Glomerular endothelial cell (primary cell): Measurements from ENCODE around the gene CPEB1. TPM values are rescaled to one million over a fixed set of nuclear protein-coding genes. Genes with fewer than 3 reads are reported as not detected.

Experiments used
- DNase-seq: peaks from one replicate; pipeline ENCODE4 v3.0.0-alpha.2; 2011; ENCODE audit warnings: low read depth, low spot score; ENCODE audit errors: extremely low read depth
- total RNA-seq: library from RNA; depleted of rRNA; stranded (reverse); fragments of >200 nt; gene quantifications from 2 replicates; pipeline ENCODE4 v1.2.3, GENCODE V29; 2015

The CPEB1 gene
- total RNA-seq, 1 donor from 2014 or later, result not detected

DNA sequence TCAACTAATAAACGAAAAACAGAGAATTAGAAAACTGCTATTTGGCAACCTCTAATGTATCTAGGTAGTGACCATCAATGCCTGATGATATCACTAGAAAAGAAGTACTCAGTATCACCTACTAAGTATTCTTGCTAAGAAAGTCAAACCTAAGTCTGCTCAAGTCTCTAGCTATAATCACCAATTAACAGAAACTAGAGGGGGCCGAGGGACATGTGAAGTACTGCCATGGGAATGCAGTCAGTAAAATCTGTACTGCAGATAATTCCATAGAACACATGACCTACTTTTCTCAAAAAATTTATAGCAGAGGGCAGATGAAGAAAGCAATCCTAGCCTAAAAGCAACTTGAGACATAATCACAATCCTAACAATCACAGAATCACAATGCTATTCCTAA lies 51.4 kb downstream of the CPEB1 start:
- DNase-seq, result no peak

DNA sequence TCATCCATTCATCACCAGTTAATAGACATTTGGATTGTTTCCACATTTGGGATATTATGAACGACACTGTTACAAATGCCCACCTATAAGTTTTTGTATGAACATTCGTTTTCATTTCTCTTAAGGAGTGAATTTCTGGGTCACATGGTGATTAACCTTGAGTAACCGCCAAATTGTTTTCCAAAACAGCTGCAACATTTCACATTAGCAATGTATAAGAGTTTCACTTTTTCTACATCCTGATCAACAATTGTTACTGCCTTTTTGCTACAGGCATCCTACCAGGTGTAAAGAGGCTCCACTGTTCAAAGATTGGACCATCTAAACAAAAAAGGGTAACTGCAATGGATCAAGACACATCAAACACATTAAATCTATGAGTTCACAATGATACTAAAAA lies 52.0 kb downstream of the CPEB1 start:
- no peak for DNase-seq

DNA sequence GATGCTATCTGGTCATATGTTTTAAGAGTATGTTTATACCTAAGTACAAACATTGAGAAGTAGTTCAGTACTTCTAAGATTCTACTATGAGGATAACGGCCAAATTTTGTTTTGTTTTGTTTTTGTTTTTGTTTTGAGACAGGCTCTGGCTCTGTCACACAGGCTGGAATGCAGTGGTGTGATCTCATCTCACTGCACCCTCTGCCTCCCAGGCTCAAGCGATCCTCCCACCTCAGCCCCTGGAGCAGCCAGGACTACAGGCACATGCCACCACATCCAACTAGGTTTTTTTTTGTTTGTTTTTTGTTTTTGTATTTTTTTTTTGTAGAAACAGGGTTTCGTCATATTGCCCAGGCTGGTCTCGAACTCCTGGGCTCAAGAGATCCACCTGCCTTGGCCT lies 59.4 kb downstream of the CPEB1 start:
- DNase-seq, result no peak

GRCh38 chr15:82585072-82585471 lies 62.1 kb downstream of the CPEB1 start:
- no peak for DNase-seq

- no peak for DNase-seq
Measured at GRCh38 chr15:82580713-82581112, 66.5 kb downstream of the CPEB1 start.

DNA sequence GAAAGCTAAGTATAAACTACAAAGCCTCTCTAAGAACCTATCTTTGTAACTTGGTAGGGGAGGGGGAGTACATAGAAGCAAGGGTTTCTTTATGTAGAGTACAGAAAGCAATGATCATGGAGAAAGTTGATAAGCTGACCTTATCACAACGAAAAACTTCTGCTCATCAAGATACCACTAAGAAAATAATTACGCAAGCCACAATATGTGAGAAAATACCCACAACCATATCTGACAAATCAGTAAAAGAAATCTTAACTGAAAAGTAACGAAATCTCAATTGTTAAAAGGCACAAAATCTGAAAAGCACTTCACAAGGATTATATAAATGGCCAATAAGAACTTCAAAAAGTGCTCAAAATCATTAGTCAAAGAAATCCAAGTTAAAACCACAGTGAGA lies 71.8 kb downstream of the CPEB1 start:
- DNase-seq, result no peak

GRCh38 chr15:82572986-82573385 lies 74.2 kb downstream of the CPEB1 start:
- DNase-seq, result no peak

- DNase-seq, result no peak
Measured at GRCh38 chr15:82572311-82572710, 74.9 kb downstream of the CPEB1 start.

GRCh38 chr15:82571722-82572222 lies 75.4 kb downstream of the CPEB1 start:
- DNase-seq, result no peak

DNA sequence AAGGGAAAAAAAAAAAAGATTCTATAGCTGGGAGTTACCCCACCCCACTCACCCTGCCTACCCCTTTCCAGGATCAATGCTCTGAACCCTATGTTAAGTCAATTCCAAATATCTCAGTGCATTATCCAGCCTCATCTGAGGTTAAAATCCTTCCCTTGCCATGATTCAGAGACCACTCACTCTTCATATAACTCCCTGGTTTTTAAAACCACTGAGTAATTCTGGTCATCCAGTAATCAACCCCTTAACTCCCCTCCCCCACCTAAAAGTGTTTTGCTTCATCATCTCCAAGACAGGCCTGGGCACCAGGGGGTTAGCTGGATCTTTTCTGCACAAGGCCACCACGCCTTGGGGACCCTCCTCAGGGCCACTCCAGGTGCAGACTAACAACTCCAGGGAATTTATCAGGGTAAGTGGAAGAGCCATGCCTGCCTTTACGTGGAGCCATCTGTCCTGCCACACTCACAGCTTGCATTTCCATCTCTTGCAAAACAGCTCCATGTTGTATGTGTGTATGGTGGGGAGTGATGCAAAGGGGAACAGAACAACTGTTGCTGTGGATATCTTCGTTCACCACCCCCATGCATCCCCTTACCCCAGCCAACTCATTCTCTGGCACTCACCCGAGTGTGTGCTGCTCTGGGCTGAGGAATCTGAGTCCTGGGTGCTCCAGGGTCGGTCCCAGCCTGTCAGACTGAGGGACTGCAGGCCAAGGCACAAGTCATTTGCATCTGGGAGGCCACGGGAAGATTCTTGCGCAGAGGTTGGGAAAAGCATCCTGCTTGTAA lies 76.2 kb downstream of the CPEB1 start:
- no peak for DNase-seq

DNA sequence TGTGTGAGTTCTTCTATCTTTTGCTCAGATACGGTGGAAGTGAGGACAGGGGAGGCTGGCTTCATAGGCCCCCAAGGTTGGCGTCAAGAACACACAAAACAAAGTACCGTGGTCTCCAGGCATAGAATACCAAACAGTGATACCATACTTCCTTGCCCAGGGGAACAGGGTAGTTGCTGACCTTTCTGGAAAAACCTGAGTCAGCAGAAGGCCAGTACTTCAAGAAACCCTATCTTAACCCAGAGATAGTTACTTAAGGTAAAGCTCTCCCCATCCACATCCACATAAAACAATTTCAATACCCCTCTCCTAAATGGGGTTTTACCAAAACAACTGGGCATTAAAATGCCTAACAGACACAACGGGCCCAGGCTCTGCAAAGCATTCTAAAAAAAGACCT lies 77.3 kb downstream of the CPEB1 start:
- no peak for DNase-seq

DNA sequence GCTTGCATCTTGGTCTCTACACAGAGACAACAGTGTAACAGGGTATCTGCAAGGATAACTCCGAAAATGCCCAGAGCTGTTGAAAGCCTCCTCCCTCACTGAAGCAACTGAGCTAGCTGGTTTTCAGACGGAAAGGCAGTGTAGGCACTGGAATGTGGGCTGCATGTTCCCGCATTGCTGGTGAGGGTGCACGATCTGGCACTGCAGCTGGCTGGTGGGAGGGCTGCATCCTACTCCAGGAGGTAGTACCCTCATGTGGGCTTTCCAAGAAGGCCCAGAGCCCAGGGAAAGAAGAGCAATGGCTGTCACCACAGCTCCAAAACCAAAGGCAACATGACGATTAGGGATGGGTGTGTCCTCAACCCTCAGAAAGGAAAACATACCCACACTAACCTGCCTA lies 78.2 kb downstream of the CPEB1 start:
- no peak for DNase-seq

DNA sequence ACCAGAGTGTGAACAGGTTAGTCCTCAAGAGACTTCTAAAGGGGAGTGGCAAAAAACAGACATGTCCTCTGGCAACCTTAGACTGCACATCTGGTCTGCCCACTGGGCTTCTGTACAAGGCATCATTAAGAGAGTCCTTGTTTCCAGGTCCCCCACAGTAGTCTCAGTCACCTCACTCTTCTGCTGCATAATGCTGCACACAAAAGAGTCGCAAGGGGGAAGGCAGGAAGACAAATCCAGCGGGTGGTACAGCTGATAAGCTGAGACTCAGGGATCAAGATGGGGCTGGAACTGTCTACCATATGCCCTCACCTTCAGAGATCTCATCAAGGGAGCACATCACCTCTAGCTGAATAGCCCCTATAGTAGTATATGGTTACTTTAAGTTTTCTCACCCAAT lies 79.5 kb downstream of the CPEB1 start:
- no peak for DNase-seq

DNA sequence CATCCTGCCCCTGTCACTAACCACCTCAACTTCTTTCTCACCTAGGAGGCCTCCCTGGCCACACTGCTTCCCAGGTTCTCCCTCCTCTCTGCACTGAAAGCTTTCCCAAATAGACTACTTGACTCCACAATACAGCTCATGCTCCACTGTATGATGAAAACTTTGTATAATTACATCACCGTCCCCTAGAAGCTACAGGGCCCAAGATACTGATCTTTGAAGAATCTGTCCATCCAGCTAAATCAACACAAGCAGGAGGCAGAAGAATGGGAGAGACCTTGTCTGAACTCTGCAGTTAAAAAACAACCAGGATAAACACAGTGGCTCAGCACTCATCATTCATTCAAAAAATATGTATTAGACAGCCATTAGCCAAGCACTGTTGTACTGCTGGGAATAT lies 80.5 kb downstream of the CPEB1 start:
- no peak for DNase-seq

DNA sequence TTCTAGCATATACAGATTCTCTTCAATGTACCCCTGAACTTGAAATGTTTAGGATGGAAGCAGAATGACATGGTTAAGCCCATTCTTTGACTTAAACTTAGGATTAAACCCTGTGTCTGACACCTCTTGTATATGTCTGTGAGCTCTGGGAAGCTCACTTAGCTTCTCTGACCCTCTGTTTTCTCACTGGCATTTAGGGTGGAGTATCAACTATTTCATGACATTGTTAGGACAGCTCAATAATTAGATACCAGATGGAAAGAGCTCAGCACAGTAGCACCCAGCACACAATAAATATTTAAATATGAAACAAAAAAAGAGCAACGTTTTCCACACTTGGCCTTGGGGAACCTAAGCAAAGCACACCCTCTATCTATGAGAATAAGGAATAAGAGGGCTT lies 88.7 kb downstream of the CPEB1 start:
- DNase-seq, result no peak

DNA sequence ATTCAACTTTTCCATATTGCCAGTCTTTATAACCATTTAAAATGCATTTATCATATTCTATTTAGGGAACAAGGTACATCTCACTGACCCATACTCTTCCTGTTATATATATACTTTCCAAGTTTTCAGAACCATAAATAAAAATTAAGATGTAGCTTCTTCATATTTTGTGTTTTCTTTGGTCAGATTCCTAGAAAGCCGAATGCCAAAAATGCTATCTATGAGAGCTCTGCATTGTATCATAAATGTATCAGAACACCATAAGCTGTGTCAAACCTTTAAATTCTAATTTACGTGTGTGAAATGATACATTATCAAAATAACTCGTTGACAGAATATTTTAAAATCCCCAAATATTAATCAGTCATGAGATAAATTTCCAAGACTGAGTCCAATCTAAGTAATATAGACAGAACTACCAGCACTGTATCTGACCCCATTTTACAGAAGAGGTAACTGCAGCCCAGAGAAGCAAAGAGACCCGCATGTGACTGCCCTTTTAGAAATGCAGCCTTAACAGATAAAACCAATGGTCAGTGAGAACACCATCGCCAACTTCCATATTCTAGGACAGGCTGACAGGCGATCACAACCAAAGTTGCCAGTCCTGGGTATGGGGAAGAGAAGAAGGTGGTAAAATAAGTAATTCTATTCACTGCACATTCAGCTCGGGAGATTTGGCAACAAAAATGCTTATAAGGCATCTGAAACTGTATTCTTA lies 90.7 kb downstream of the CPEB1 start:
- no peak for DNase-seq

DNA sequence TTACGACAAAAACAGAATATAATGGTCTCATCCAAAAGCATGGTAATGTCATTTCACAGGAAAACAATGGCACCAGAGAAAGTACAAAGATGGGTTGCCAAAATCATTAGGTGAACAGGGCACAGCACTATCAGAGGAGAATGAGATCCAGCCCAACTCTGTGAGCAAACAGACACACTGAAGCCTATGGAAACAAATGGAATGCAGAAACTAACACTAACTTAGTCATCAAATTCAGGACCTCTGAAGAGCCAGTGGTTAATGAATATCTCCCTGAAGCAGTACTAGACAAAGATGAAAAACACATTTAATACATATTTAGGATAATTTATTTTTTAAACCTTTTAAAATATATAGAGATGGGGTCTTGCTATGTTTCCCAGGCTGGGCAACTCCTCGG lies 92.3 kb downstream of the CPEB1 start:
- DNase-seq, result no peak

DNA sequence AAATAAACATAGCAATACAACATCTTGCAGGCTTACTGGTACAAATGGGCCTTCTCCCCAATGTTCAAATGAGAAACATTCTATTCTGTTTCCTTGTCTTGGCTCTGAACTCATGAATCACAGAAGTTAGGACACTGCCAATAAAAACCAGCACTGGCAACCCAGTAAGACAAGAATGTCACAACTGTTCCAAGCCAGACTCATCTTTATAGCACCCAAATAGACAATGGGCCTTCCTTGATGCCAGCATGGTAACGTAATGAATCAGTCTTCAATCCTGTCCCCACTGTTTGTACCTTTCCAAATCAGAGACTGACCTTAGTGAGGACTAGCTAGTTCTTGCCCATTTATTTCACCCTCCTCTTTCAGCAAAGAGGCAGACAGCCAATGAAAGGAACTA lies 92.8 kb downstream of the CPEB1 start:
- DNase-seq, result no peak

GRCh38 chr15:82553846-82554245 lies 93.3 kb downstream of the CPEB1 start:
- DNase-seq, result no peak

- DNase-seq, result no peak
Measured at GRCh38 chr15:82552861-82553260, 94.3 kb downstream of the CPEB1 start.

DNA sequence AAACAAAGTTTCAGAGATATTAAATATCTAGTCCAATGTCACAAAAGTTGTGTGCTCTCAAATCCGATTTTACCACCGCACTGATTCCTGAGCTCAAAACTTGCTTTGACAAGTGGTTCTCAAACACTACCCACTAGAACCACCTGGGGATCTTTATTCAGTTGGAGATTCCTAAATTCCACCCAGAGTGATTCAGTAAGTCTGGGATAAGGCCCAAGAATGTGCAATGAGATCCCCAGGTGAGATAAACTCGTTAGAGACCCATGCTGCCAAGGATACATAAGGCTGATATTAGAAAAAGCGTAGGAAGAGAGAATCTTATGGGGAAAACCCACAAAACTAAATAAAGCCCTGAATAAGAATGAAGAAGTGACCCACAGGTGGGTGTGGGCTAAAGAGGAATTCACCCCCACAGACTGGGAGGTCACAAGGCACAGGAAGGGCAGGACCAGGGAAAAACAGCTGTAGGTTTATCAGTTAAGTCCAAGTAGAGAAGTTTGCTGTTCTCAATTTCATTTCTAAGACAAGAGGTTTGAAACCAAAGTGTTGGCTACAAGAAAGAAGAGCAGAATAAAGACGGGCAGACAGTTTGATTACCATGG lies 95.4 kb downstream of the CPEB1 start:
- DNase-seq, result no peak

GRCh38 chr15:82549199-82549665 lies 97.9 kb downstream of the CPEB1 start:
- DNase-seq, result no peak
